ENCODE data around the gene CHRM3.

DNA sequence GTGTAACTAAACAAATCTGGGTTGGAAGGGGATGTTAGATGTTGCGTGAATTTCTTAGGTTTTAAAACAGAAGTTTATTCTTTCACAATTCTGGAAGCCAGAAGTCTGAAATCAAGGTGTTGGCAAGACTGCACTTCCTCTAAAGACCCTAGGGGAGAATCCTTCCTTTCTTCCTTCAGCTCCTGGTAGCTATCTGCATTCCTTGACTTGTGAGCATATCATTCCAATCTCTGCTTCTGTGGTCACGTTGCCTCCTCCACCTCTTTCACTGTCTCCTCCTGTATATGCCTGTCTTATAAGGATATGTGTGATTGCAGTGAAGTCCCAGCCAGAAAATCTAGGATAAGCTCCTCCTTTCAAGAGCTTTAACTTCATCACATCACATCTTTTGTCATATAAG, 7.7 kb downstream of the CHRM3 start:
- TF ChIP-seq, protein P1, sequence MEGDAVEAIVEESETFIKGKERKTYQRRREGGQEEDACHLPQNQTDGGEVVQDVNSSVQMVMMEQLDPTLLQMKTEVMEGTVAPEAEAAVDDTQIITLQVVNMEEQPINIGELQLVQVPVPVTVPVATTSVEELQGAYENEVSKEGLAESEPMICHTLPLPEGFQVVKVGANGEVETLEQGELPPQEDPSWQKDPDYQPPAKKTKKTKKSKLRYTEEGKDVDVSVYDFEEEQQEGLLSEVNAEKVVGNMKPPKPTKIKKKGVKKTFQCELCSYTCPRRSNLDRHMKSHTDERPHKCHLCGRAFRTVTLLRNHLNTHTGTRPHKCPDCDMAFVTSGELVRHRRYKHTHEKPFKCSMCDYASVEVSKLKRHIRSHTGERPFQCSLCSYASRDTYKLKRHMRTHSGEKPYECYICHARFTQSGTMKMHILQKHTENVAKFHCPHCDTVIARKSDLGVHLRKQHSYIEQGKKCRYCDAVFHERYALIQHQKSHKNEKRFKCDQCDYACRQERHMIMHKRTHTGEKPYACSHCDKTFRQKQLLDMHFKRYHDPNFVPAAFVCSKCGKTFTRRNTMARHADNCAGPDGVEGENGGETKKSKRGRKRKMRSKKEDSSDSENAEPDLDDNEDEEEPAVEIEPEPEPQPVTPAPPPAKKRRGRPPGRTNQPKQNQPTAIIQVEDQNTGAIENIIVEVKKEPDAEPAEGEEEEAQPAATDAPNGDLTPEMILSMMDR (IDR thresholded peaks at IDR 0.05) = no peak
- TF ChIP-seq POLR2A (IDR thresholded peaks at IDR 0.05; ENCODE audit: low read depth) = no peak

Data from esophagus muscularis mucosa (tissue), 3 donors.